K562 (cell line): ENCODE measurements around the gene TMC2. TPM values are rescaled to one million over a fixed set of nuclear protein-coding genes. Genes with fewer than 3 reads are reported as not detected.

ENCODE experiments used
- ATF1 ChIP-seq, 2 experiments: fragments of 450-650 bp in 1 of 2; IDR thresholded peaks; 2 replicates each; pipeline ENCODE4 v1.6.1; 2016; ENCODE audit warnings: missing compliant biosample characterization in 1 of 2, missing genetic modification characterization in 1 of 2
- DPF2 ChIP-seq: fragments of 450-650 bp; IDR thresholded peaks from 2 replicates; pipeline ENCODE4 v1.6.1; 2016
- E2F3 ChIP-seq: fragments of 250-450 bp; sonication (Bioruptor Pico); IDR thresholded peaks from 2 replicates; pipeline ENCODE4 v1.4.0; 2020; ENCODE audit warnings: mild to moderate bottlenecking
- ETV6 ChIP-seq, 3 experiments: fragments of 150-350 bp in 1 of 3; sonication (generic) in 1 of 3; formaldehyde crosslinking in 1 of 3; IDR thresholded peaks; 2 replicates each; pipeline versions ENCODE4 v1.6.1 to v1.8.0; 2014 to 2022; ENCODE audit warnings: borderline replicate concordance in 2 of 3, low read depth in 2 of 3, antibody characterized with exemption in 1 of 3, low read length in 1 of 3, mild to moderate bottlenecking in 1 of 3, missing genetic modification reagents in 1 of 3
- FUS ChIP-seq: fragments of 200-400 bp; formaldehyde crosslinking; optimal IDR thresholded peaks from 2 replicates; pipeline ENCODE3; 2017; ENCODE audit warnings: low read depth, low read length
- GABPA ChIP-seq: fragments of 200-800 bp; sonication (Bioruptor generic); conservative IDR thresholded peaks from 2 replicates; pipeline ENCODE4 v1.6.1; 2016; ENCODE audit warnings: low read depth, missing genetic modification characterization, missing compliant biosample characterization
- HDGF ChIP-seq: fragments of 450-650 bp; IDR thresholded peaks from 2 replicates; pipeline ENCODE4 v1.6.1; 2016
- HIVEP1 ChIP-seq: fragments of 250-450 bp; sonication (Bioruptor Pico); IDR thresholded peaks from 2 replicates; pipeline ENCODE4 v1.4.0; 2020; ENCODE audit warnings: mild to moderate bottlenecking
- JUNB ChIP-seq: fragments of 450-650 bp; formaldehyde crosslinking; conservative IDR thresholded peaks from 2 replicates; pipeline ENCODE4 v1.4.0; 2020; ENCODE audit warnings: mild to moderate bottlenecking
- KDM2B ChIP-seq: fragments of 250-450 bp; sonication (Bioruptor Pico); IDR thresholded peaks from 2 replicates; pipeline ENCODE4 v1.8.0; 2021; ENCODE audit warnings: mild to moderate bottlenecking, moderate library complexity
- KLF1 ChIP-seq: fragments of 450-650 bp; IDR thresholded peaks from 2 replicates; pipeline ENCODE4 v1.6.1; 2016; ENCODE audit warnings: missing genetic modification characterization, missing compliant biosample characterization
- MAFF ChIP-seq: IDR thresholded peaks from 2 replicates; pipeline ENCODE4 v1.6.1; 2012; ENCODE audit warnings: low read length, improper control_type of control experiment
- MAX ChIP-seq: sonication (generic); formaldehyde crosslinking; IDR thresholded peaks from 2 replicates; pipeline ENCODE4 v1.9.0; 2022; ENCODE audit warnings: mild to moderate bottlenecking, missing genetic modification reagents
- MCM3 ChIP-seq: fragments of 450-650 bp; IDR thresholded peaks from 2 replicates; pipeline ENCODE4 v1.6.1; 2016
- MEF2A ChIP-seq: IDR thresholded peaks from 2 replicates; pipeline ENCODE4 v1.6.1; 2011; ENCODE audit warnings: low read depth, mild to moderate bottlenecking, low read length, moderate library complexity; ENCODE audit not compliant: control insufficient read depth
- NFE2L1 ChIP-seq: fragments of 450-650 bp; IDR thresholded peaks from 2 replicates; pipeline ENCODE4 v1.6.1; 2016; ENCODE audit warnings: missing genetic modification characterization, low read depth, mild to moderate bottlenecking, missing compliant biosample characterization, moderate library complexity, borderline replicate concordance
- NKRF ChIP-seq: fragments of 450-650 bp; IDR thresholded peaks from 2 replicates; pipeline ENCODE4 v1.6.1; 2016; ENCODE audit warnings: borderline replicate concordance
- NR2F6 ChIP-seq: fragments of 450-650 bp; formaldehyde crosslinking; IDR thresholded peaks from 2 replicates; pipeline ENCODE4 v1.4.0; 2020; ENCODE audit warnings: mild to moderate bottlenecking
- POLR2AphosphoS2 ChIP-seq: IDR thresholded peaks from 2 replicates; pipeline ENCODE4 v1.6.1; 2012; ENCODE audit warnings: low read length, improper control_type of control experiment
- RBM14 ChIP-seq: fragments of 200-400 bp; formaldehyde crosslinking; IDR thresholded peaks from 2 replicates; pipeline ENCODE4 v1.6.1; 2018; ENCODE audit warnings: low read depth, mild to moderate bottlenecking, low read length, moderate library complexity, borderline replicate concordance; ENCODE audit not compliant: insufficient read depth
- RFX5 ChIP-seq: IDR thresholded peaks from 2 replicates; pipeline ENCODE4 v1.6.1; 2011; ENCODE audit warnings: low read depth, mild to moderate bottlenecking, improper control_type of control experiment, low read length
- SLC30A9 ChIP-seq: fragments of 250-450 bp; sonication (Bioruptor Pico); IDR thresholded peaks from 2 replicates; pipeline ENCODE4 v1.8.0; 2022; ENCODE audit warnings: mild to moderate bottlenecking, moderate library complexity
- SMAD2 ChIP-seq: fragments of 150-350 bp; IDR thresholded peaks from 2 replicates; pipeline ENCODE4 v1.6.1; 2014; ENCODE audit warnings: low read depth, mild to moderate bottlenecking, low read length
- YY1 ChIP-seq, 3 experiments: IDR thresholded peaks; 2 replicates each; pipeline ENCODE4 v1.6.1; 2011; ENCODE audit warnings: low read length in 2 of 3, mild to moderate bottlenecking in 2 of 3, moderate library complexity in 2 of 3, borderline replicate concordance in 1 of 3, control low read depth in 1 of 3, low read depth in 1 of 3; ENCODE audit not compliant: insufficient read depth in 3 of 3, insufficient replicate concordance in 2 of 3, control insufficient read depth in 1 of 3, insufficient read length in 1 of 3; ENCODE audit errors: extremely low read depth in 1 of 3
- ZBTB7A ChIP-seq: IDR thresholded peaks from 2 replicates; pipeline ENCODE4 v1.6.1; 2011; ENCODE audit warnings: low read depth, mild to moderate bottlenecking, low read length, moderate library complexity, borderline replicate concordance; ENCODE audit not compliant: control insufficient read depth
- ZKSCAN3 ChIP-seq: fragments of 250-450 bp; sonication (Bioruptor Pico); IDR thresholded peaks from 2 replicates; pipeline ENCODE4 v1.4.0; 2020
- ZNF274 ChIP-seq: IDR thresholded peaks from 2 replicates; pipeline ENCODE4 v1.6.1; 2011; ENCODE audit warnings: low read depth, mild to moderate bottlenecking, low read length, moderate library complexity, borderline replicate concordance
- polyA plus RNA-seq, 8 experiments: library from polyadenylated mRNA; depleted of rRNA in 4 of 8; stranded (reverse) in 5 of 8; unstranded in 3 of 8; fragments of >200 nt; fragmentation: Nextera tagmentation in 2 of 8; fragmentation: Illumina TruSeq in 1 of 8; extraction: Ambion mirVana in 2 of 8; extraction: Trizol in 1 of 8; gene quantifications; 2 replicates each; pipeline versions ENCODE4 v1.2.1 to v1.2.3, GENCODE V29; 2011 to 2014; ENCODE audit warnings: inconsistent platforms in 1 of 8, missing spikeins in 1 of 8
- total RNA-seq, 7 experiments: library from RNA; depleted of rRNA in 6 of 7; stranded (reverse); fragments of >200 nt in 6 of 7; fragmentation: Illumina TruSeq in 2 of 7; extraction: Trizol in 2 of 7; gene quantifications; 2 replicates each; pipeline versions ENCODE4 v1.2.1 to v1.2.3, GENCODE V29; 2011 to 2021; ENCODE audit warnings: low replicate concordance in 1 of 7

Gene TMC2
- total and polyA plus RNA-seq, 9 of the 15 experiments (the other 6 are each of a cell fraction or from before 2014, with no cell fraction given): not detected

GRCh38 chr20:2663887-2664719 lies 127.7 kb downstream of the TMC2 start, which contains the start of gene IDH3B (continued):
- TF ChIP-seq ETV6 (IDR thresholded peaks at IDR 0.05; ENCODE audit: borderline replicate concordance in 1 of 2, low read depth in 2 of 2, low read length in 1 of 2) (peak; percentile 76 to 77), ETV6 (CRISPR knock-in tag; IDR thresholded peaks at IDR 0.05; ENCODE audit: borderline replicate concordance) (no peak), KDM2B (no peak), SMAD2 (no peak), RFX5 (no peak), NKRF (no peak; the same call in 1 of the 2 replicates), NR2F6 (CRISPR knock-in tag) (no peak), GABPA (tag) (peak; percentile 99), RBM14 (no peak), NFE2L1 (no peak), MAFF (no peak), ATF1 (CRISPR knock-in tag; IDR thresholded peaks at IDR 0.05) (peak; percentile 88), ATF1 (tag; IDR thresholded peaks at IDR 0.05) (peak; percentile 98), SLC30A9 (CRISPR knock-in tag) (no peak), MEF2A (no peak), FUS (no peak), ZNF274 (no peak), E2F3 (no peak), YY1 (IDR thresholded peaks at IDR 0.05; ENCODE audit: borderline replicate concordance in 1 of 3, control insufficient read depth in 1 of 3, extremely low read depth in 1 of 3, insufficient read depth in 3 of 3, insufficient read length in 1 of 3, insufficient replicate concordance in 2 of 3, low read depth in 1 of 3, low read length in 2 of 3) (peak; percentile 81 to 99 (median 98)), HDGF (no peak), ZKSCAN3 (CRISPR knock-in tag) (no peak), POLR2AphosphoS2 (no peak), ZBTB7A (no peak), HIVEP1 (CRISPR knock-in tag) (no peak), MAX (peak; percentile 71), MCM3 (no peak), KLF1 (tag) (no peak), DPF2 (0 out of 2 replicates have a peak, but pooled peaks have one; percentile 15), JUNB (CRISPR knock-in tag) (no peak)
